DOHH2 (cell line): ENCODE measurements around the gene PATJ.

Experiments
- EZH2phosphoT487 ChIP-seq: fragments of 200-600 bp; sonication (generic); IDR thresholded peaks from 2 replicates; pipeline ENCODE4 v1.6.1; 2017; ENCODE audit warnings: borderline replicate concordance, mild to moderate bottlenecking, antibody characterized with exemption, low read length, moderate library complexity, mixed read lengths
- TF ChIP-seq, protein P1 (sequence below): fragments of 200-600 bp; sonication (generic); IDR thresholded peaks from one replicate; pipeline ENCODE4 v1.5.1; 2014; ENCODE audit warnings: antibody characterized with exemption, mild to moderate bottlenecking, low read depth, low read length; ENCODE audit not compliant: poor library complexity, severe bottlenecking

DNA sequence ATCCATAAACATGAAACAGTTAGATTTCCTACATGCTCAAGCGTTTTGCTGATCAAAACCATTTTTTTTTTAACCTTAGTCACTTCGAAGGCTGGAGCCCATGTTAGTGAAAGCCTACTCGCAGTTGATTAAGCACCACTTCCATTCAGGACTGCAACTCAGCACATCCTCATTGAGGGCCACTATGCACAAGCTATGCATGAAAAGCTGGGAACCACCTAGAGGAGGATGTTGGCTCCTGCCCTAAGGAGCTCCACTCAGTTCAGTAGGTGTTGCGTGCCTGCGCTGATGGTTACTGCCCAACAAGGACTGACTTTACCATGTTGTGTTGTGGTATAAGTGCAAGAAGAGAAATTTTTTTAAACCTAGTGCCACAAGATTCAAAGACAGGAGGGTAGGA, 271.0 kb downstream of the PATJ start:
- TF ChIP-seq, protein P1, sequence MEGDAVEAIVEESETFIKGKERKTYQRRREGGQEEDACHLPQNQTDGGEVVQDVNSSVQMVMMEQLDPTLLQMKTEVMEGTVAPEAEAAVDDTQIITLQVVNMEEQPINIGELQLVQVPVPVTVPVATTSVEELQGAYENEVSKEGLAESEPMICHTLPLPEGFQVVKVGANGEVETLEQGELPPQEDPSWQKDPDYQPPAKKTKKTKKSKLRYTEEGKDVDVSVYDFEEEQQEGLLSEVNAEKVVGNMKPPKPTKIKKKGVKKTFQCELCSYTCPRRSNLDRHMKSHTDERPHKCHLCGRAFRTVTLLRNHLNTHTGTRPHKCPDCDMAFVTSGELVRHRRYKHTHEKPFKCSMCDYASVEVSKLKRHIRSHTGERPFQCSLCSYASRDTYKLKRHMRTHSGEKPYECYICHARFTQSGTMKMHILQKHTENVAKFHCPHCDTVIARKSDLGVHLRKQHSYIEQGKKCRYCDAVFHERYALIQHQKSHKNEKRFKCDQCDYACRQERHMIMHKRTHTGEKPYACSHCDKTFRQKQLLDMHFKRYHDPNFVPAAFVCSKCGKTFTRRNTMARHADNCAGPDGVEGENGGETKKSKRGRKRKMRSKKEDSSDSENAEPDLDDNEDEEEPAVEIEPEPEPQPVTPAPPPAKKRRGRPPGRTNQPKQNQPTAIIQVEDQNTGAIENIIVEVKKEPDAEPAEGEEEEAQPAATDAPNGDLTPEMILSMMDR = no peak
- no peak for TF ChIP-seq EZH2phosphoT487
